H9 (cell line): Measurements from ENCODE around the gene NUP133. TPM values are rescaled to one million over a fixed set of nuclear protein-coding genes. Genes with fewer than 3 reads are reported as not detected.
"Not testable (repeated sequence)": the region's sequence is repeated elsewhere in the genome, so short reads cannot be mapped to it uniquely, and the experiment has no call there.

Experiments used
- DNase-seq: peaks from one replicate; pipeline ENCODE4 v3.0.0-alpha.2; 2017
- H2AFZ ChIP-seq: one replicate; pipeline ENCODE4 v1.6.1; 2013; ENCODE audit warnings: mild to moderate bottlenecking, low read length, control low read depth, moderate library complexity
- H2AK5ac ChIP-seq: 2 replicates; pipeline ENCODE4 v1.6.1; 2013; ENCODE audit warnings: low read length, control low read depth, mixed read lengths; ENCODE audit not compliant: insufficient read length
- H2BK120ac ChIP-seq: one replicate; pipeline ENCODE4 v1.6.1; 2013; ENCODE audit warnings: low read depth, mild to moderate bottlenecking, low read length, control low read depth, inconsistent platforms; ENCODE audit not compliant: poor library complexity, severe bottlenecking
- H2BK12ac ChIP-seq: 2 replicates; pipeline ENCODE4 v1.6.1; 2013; ENCODE audit warnings: low read length, control low read depth, mixed read lengths, low read depth; ENCODE audit not compliant: insufficient read length
- H2BK15ac ChIP-seq: 2 replicates; pipeline ENCODE4 v1.6.1; 2013; ENCODE audit warnings: low read depth, low read length, control low read depth
- H2BK20ac ChIP-seq: one replicate; pipeline ENCODE4 v1.6.1; 2013; ENCODE audit warnings: low read depth, mild to moderate bottlenecking, low read length, control low read depth, inconsistent platforms; ENCODE audit not compliant: poor library complexity, severe bottlenecking
- H2BK5ac ChIP-seq: 2 replicates; pipeline ENCODE4 v1.6.1; 2013; ENCODE audit warnings: low read length, control low read depth, mixed read lengths; ENCODE audit not compliant: insufficient read length
- H3K14ac ChIP-seq: 2 replicates; pipeline ENCODE4 v1.6.1; 2013; ENCODE audit warnings: low read length, control low read depth; ENCODE audit not compliant: insufficient read depth
- H3K18ac ChIP-seq: 2 replicates; pipeline ENCODE4 v1.6.1; 2013; ENCODE audit warnings: low read depth, mild to moderate bottlenecking, mixed read lengths, low read length, control low read depth; ENCODE audit not compliant: insufficient read length
- H3K23ac ChIP-seq: 2 replicates; pipeline ENCODE4 v1.6.1; 2013; ENCODE audit warnings: low read length, control low read depth, mixed read lengths, low read depth; ENCODE audit not compliant: insufficient read length
- H3K23me2 ChIP-seq: 2 replicates; pipeline ENCODE4 v1.6.1; 2013; ENCODE audit warnings: low read depth, mild to moderate bottlenecking, mixed read lengths, low read length, control low read depth; ENCODE audit not compliant: insufficient read length, poor library complexity, severe bottlenecking
- H3K27ac ChIP-seq: 2 replicates; pipeline ENCODE4 v1.5.1; 2013; ENCODE audit warnings: low read length, control low read depth, mixed read lengths, low read depth; ENCODE audit not compliant: insufficient read length
- H3K27me3 ChIP-seq: 2 replicates; pipeline ENCODE4 v1.6.1; 2013; ENCODE audit warnings: low read length, control low read depth, inconsistent platforms; ENCODE audit not compliant: insufficient read depth
- H3K4ac ChIP-seq: 2 replicates; pipeline ENCODE4 v1.6.1; 2013; ENCODE audit warnings: low read depth, mild to moderate bottlenecking, control low read depth, inconsistent platforms, low read length, moderate library complexity
- H3K4me1 ChIP-seq: 2 replicates; pipeline ENCODE4 v1.6.1; 2013; ENCODE audit warnings: low read length, control low read depth, inconsistent platforms; ENCODE audit not compliant: insufficient read depth
- H3K4me2 ChIP-seq: 2 replicates; pipeline ENCODE4 v1.6.1; 2013; ENCODE audit warnings: low read length, control low read depth, mixed read lengths; ENCODE audit not compliant: insufficient read length, insufficient read depth
- H3K56ac ChIP-seq: 2 replicates; pipeline ENCODE4 v1.6.1; 2013; ENCODE audit warnings: low read depth, mild to moderate bottlenecking, mixed read lengths, low read length, control low read depth; ENCODE audit not compliant: insufficient read length
- H3K79me1 ChIP-seq: 2 replicates; pipeline ENCODE4 v1.6.1; 2013; ENCODE audit warnings: low read depth, mild to moderate bottlenecking, moderate library complexity, low read length, control low read depth, inconsistent platforms; ENCODE audit not compliant: insufficient read depth, poor library complexity, severe bottlenecking
- H3K79me2 ChIP-seq: 2 replicates; pipeline ENCODE4 v1.6.1; 2013; ENCODE audit warnings: low read length, control low read depth, inconsistent platforms; ENCODE audit not compliant: insufficient read depth
- H3K9ac ChIP-seq: 2 replicates; pipeline ENCODE4 v1.6.1; 2013; ENCODE audit warnings: low read length, control low read depth, mixed read lengths; ENCODE audit not compliant: insufficient read length; ENCODE audit errors: extremely low read depth
- H3K9me3 ChIP-seq: one replicate; pipeline ENCODE4 v1.6.1; 2013; ENCODE audit warnings: low read depth, low read length, inconsistent platforms; ENCODE audit not compliant: control insufficient read depth
- H3T11ph ChIP-seq: one replicate; pipeline ENCODE4 v1.6.1; 2013; ENCODE audit warnings: mild to moderate bottlenecking, low read length, control low read depth, inconsistent platforms
- H4K20me1 ChIP-seq: one replicate; pipeline ENCODE4 v1.6.1; 2013; ENCODE audit not compliant: control insufficient read depth, insufficient read length, insufficient read depth
- H4K5ac ChIP-seq: 2 replicates; pipeline ENCODE4 v1.6.1; 2013; ENCODE audit warnings: low read depth, mild to moderate bottlenecking, mixed read lengths, low read length, control low read depth; ENCODE audit not compliant: insufficient read length
- H4K8ac ChIP-seq: replicated peaks from 2 replicates; pipeline ENCODE4 v1.6.1; 2013; ENCODE audit warnings: low read length, control low read depth, mixed read lengths, low read depth; ENCODE audit not compliant: insufficient read length
- H4K91ac ChIP-seq: 2 replicates; pipeline ENCODE4 v1.6.1; 2013; ENCODE audit warnings: low read depth, mild to moderate bottlenecking, moderate library complexity, mixed read lengths, low read length, control low read depth; ENCODE audit not compliant: insufficient read length
- H3K27ac Mint-ChIP-seq, 3 experiments: 2 replicates in 2 of 3; 3 replicates in 1 of 3; pipeline ENCODE4 v1.8.0; 2020 to 2021; ENCODE audit warnings: mixed read lengths in 3 of 3, mild to moderate bottlenecking in 1 of 3, moderate library complexity in 1 of 3
- H3K27me3 Mint-ChIP-seq: 2 replicates; pipeline ENCODE4 v1.8.0; 2021; ENCODE audit warnings: low read depth, mild to moderate bottlenecking, moderate library complexity, mixed read lengths
- H3K36me3 Mint-ChIP-seq, 3 experiments: 2 replicates in 2 of 3; 3 replicates in 1 of 3; pipeline ENCODE4 v1.8.0; 2020 to 2021; ENCODE audit warnings: low read depth in 3 of 3, mixed read lengths in 3 of 3; ENCODE audit not compliant: insufficient read depth in 1 of 3
- H3K4me1 Mint-ChIP-seq, 2 experiments: 2 replicates each; pipeline ENCODE4 v1.8.0; 2020; ENCODE audit warnings: mixed read lengths in 2 of 2
- H3K4me3 Mint-ChIP-seq, 2 experiments: 2 replicates in 1 of 2; 3 replicates in 1 of 2; pipeline ENCODE4 v1.8.0; 2020 to 2021; ENCODE audit warnings: mild to moderate bottlenecking in 2 of 2, mixed read lengths in 2 of 2, moderate library complexity in 1 of 2
- H3K9me3 Mint-ChIP-seq, 2 experiments: 2 replicates in 1 of 2; 3 replicates in 1 of 2; pipeline ENCODE4 v1.8.0; 2020; ENCODE audit warnings: mild to moderate bottlenecking in 2 of 2, mixed read lengths in 2 of 2, moderate library complexity in 1 of 2
- CTCF ChIP-seq: fragments of 200-600 bp; sonication (generic); conservative IDR thresholded peaks from 3 replicates; pipeline ENCODE4 v1.8.0; 2021; ENCODE audit warnings: antibody characterized with exemption, mild to moderate bottlenecking
- WGBS: extraction: QIAGEN DNeasy Blood & Tissue Kit; methylation state at CpG from one replicate; pipeline ENCODE4 v1.1.7; 2013; ENCODE audit warnings: missing lambda C conversion rate, low lambda C conversion rate, mixed read lengths; ENCODE audit not compliant: insufficient read length; ENCODE audit errors: extremely low coverage; 5-methylcytosine and 5-hydroxymethylcytosine counted together
- total RNA-seq: library from RNA; stranded (reverse); gene quantifications from 2 replicates; pipeline ENCODE4 v1.2.1, GENCODE V29; 2021

NUP133 gene
- total RNA-seq, 1 experiment from 2014 or later: 71.3 TPM

GRCh38 chr1:229402993-229403392 is 105.1 kb downstream of the NUP133 start:
- peaks cover 7% of the 10 kb centered on the region; the same call in 1 of the 2 replicates for H3K27me3 ChIP-seq
- H3K56ac ChIP-seq: no peak overlapping the region
- WGBS: no CpG with 5 or more reads among the region's 6 CpGs
- H2BK5ac ChIP-seq: no peak overlapping the region
- no peak overlapping the region for H4K91ac ChIP-seq
- no peak overlapping the region for H3K14ac ChIP-seq
- H3K23ac ChIP-seq: no peak overlapping the region
- H2BK20ac ChIP-seq: no peak overlapping the region
- H3K4me2 ChIP-seq: no peak overlapping the region
- no peak overlapping the region for H3K4ac ChIP-seq
- H3K79me1 ChIP-seq: no peaks in the 10 kb centered on the region
- no peak overlapping the region for H2AFZ ChIP-seq
- no peak for DNase-seq
- H3K27ac ChIP-seq: no peak overlapping the region
- no peak overlapping the region; a peak in 1 of 7 replicates for H3K27ac Mint-ChIP-seq
- H2BK15ac ChIP-seq: no peak overlapping the region
- no peak; the same call in 2 of the 3 replicates for TF ChIP-seq CTCF
- H3K4me1 ChIP-seq: no peaks in the 10 kb centered on the region
- H4K8ac ChIP-seq: no peak overlapping the region
- H2BK120ac ChIP-seq: no peak overlapping the region
- H3K79me2 ChIP-seq: no peaks in the 10 kb centered on the region
- H3K4me1 Mint-ChIP-seq: peaks cover 7 to 9% of the 10 kb centered on the region in 2 experiments
- H4K5ac ChIP-seq: no peak overlapping the region
- no peak overlapping the region for H2AK5ac ChIP-seq
- H3K9me3 Mint-ChIP-seq: peaks cover 0 to 1% of the 10 kb centered on the region in 2 experiments; a peak in 2 of 5 replicates
- peaks cover 70% of the 10 kb centered on the region for H3K27me3 Mint-ChIP-seq
- H4K20me1 ChIP-seq: no peaks in the 10 kb centered on the region
- H3K4me3 Mint-ChIP-seq: no peak overlapping the region
- H3K23me2 ChIP-seq: peaks cover 14% of the 10 kb centered on the region
- H3K9me3 ChIP-seq: no peaks in the 10 kb centered on the region
- H3K36me3 Mint-ChIP-seq: no peaks in the 10 kb centered on the region; a peak in 1 of 7 replicates
- H3K18ac ChIP-seq: no peak overlapping the region
- no peak overlapping the region for H3T11ph ChIP-seq
- no peak overlapping the region for H3K9ac ChIP-seq
- H2BK12ac ChIP-seq: no peak overlapping the region

DNA sequence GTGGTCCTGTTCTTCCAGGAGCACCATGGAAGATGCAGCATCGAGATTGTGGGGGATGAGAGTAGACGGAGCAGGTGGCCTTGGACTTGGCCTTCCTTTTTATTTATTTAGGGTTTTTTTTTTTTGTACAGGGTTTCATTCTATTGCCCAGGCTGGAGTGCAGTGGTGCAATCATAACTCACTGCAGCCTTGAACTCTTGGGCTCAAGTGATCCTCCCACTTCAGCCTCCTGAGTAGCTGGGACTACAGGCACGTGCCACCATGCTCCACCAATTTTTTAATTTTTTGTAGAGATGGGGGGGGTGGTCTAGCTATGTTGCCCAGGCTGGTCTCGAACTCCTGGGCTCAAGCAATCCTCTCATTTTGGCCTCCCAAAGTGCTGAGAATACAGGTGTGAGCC is 105.8 kb downstream of the NUP133 start:
- H3K36me3 Mint-ChIP-seq, H3K4me1 Mint-ChIP-seq: not testable (repeated sequence)

More for the DNA sequence above, 105.8 kb downstream of the NUP133 start:
- not testable (repeated sequence) for H3K4me3 Mint-ChIP-seq, H3K4ac ChIP-seq, H2BK5ac ChIP-seq, H2AK5ac ChIP-seq, H3K27me3 ChIP-seq, H3K79me1 ChIP-seq, H2BK15ac ChIP-seq, DNase-seq, H3K9me3 ChIP-seq, H3K4me1 ChIP-seq, H4K91ac ChIP-seq, H3K23ac ChIP-seq, H3K9ac ChIP-seq, H3K27ac ChIP-seq, H3K9me3 Mint-ChIP-seq, H3K23me2 ChIP-seq, H2BK120ac ChIP-seq, H3K14ac ChIP-seq, H2AFZ ChIP-seq, H4K5ac ChIP-seq, H4K8ac ChIP-seq, H3K4me2 ChIP-seq, H3K79me2 ChIP-seq, H4K20me1 ChIP-seq, H2BK12ac ChIP-seq, H3K27ac Mint-ChIP-seq, H3T11ph ChIP-seq, H2BK20ac ChIP-seq, H3K18ac ChIP-seq, H3K56ac ChIP-seq
- no CpG with 5 or more reads among the region's 4 CpGs for WGBS
- H3K27me3 Mint-ChIP-seq: peaks cover 67% of the 10 kb centered on the region
